ENCODE measurements around the gene VDR. TPM values are rescaled to one million over a fixed set of nuclear protein-coding genes. Genes with fewer than 3 reads are reported as not detected.

The VDR gene
- total and polyA plus RNA-seq, 2 donors (not counting 1 experiment from before 2014, with no cell fraction given), result 16.2 to 24.4 TPM

- H3K27ac ChIP-seq (ENCODE audit: insufficient read depth, low read length), result no peak overlapping the region
- H3K4me3 ChIP-seq (replicated peaks in 1 of 4; ENCODE audit: control extremely low read depth in 1 of 4, insufficient read depth in 1 of 4, low read depth in 3 of 4, low read length in 4 of 4), result no peak overlapping the region
- H2AFZ ChIP-seq (ENCODE audit: low read length), result no peak overlapping the region
- H3K27me3 ChIP-seq (ENCODE audit: control insufficient read depth, insufficient read depth, low read length), result no peaks in the 10 kb centered on the region
- no peak for DNase-seq (ENCODE audit: low read depth in 2 of 2)
- H3K9ac ChIP-seq (ENCODE audit: insufficient read depth, low read length), result no peak overlapping the region
- H3K4me2 ChIP-seq (ENCODE audit: extremely low read depth, insufficient read depth, low read length), result no peak overlapping the region
- peaks cover 10% of the 10 kb centered on the region for H3K36me3 ChIP-seq (ENCODE audit: control insufficient read depth, insufficient read depth, low read length)
- H3K4me1 ChIP-seq (ENCODE audit: control insufficient read depth, extremely low read depth, insufficient read depth, low read length), result no peaks in the 10 kb centered on the region
- no peaks in the 10 kb centered on the region for H3K9me3 ChIP-seq (ENCODE audit: control insufficient read depth, insufficient read depth, low read depth, low read length)
- H4K20me1 ChIP-seq (ENCODE audit: control insufficient read depth, extremely low read depth, insufficient read depth, low read length), result no peaks in the 10 kb centered on the region
- TF ChIP-seq CTCF (conservative IDR thresholded peaks at IDR 0.05 in 1 of 2, IDR thresholded peaks at IDR 0.05 in 1 of 2; ENCODE audit: low read depth in 1 of 2, low read length in 2 of 2) (no peak), EZH2 (IDR thresholded peaks at IDR 0.05; ENCODE audit: low read length, missing control alignments) (no peak)
- no peaks in the 10 kb centered on the region for H3K79me2 ChIP-seq (ENCODE audit: control insufficient read depth, insufficient read depth, low read length)
Observed at GRCh38 chr12:47854531-47854930, 50.3 kb downstream of the VDR start.

- Histone ChIP-seq H3K27ac (ENCODE audit: insufficient read depth, low read length) (no peak overlapping the region), H3K27me3 (ENCODE audit: control insufficient read depth, insufficient read depth, low read length) (no peaks in the 10 kb centered on the region), H3K79me2 (ENCODE audit: control insufficient read depth, insufficient read depth, low read length) (no peaks in the 10 kb centered on the region), H3K9ac (ENCODE audit: insufficient read depth, low read length) (no peak overlapping the region), H3K4me3 (replicated peaks in 1 of 4; ENCODE audit: control extremely low read depth in 1 of 4, insufficient read depth in 1 of 4, low read depth in 3 of 4, low read length in 4 of 4) (no peak overlapping the region), H2AFZ (ENCODE audit: low read length) (no peak overlapping the region), H4K20me1 (ENCODE audit: control insufficient read depth, extremely low read depth, insufficient read depth, low read length) (no peaks in the 10 kb centered on the region), H3K36me3 (ENCODE audit: control insufficient read depth, insufficient read depth, low read length) (peaks cover 7% of the 10 kb centered on the region), H3K4me2 (ENCODE audit: extremely low read depth, insufficient read depth, low read length) (no peak overlapping the region), H3K9me3 (ENCODE audit: control insufficient read depth, insufficient read depth, low read depth, low read length) (no peaks in the 10 kb centered on the region), H3K4me1 (ENCODE audit: control insufficient read depth, extremely low read depth, insufficient read depth, low read length) (no peaks in the 10 kb centered on the region)
- TF ChIP-seq CTCF (conservative IDR thresholded peaks at IDR 0.05 in 1 of 2, IDR thresholded peaks at IDR 0.05 in 1 of 2; ENCODE audit: low read depth in 1 of 2, low read length in 2 of 2), result no peak
- no peak for TF ChIP-seq EZH2 (IDR thresholded peaks at IDR 0.05; ENCODE audit: low read length, missing control alignments)
- no peak for DNase-seq (ENCODE audit: low read depth in 2 of 2)
Observed at GRCh38 chr12:47852096-47852571, 52.7 kb downstream of the VDR start.

- no peaks in the 10 kb centered on the region for H3K4me1 ChIP-seq (ENCODE audit: control insufficient read depth, extremely low read depth, insufficient read depth, low read length)
- H2AFZ ChIP-seq (ENCODE audit: low read length), result no peak overlapping the region
- no peak for DNase-seq (ENCODE audit: low read depth in 2 of 2)
- H3K4me3 ChIP-seq (replicated peaks in 1 of 4; ENCODE audit: control extremely low read depth in 1 of 4, insufficient read depth in 1 of 4, low read depth in 3 of 4, low read length in 4 of 4), result no peak overlapping the region
- no peak overlapping the region for H3K9ac ChIP-seq (ENCODE audit: insufficient read depth, low read length)
- no peaks in the 10 kb centered on the region for H3K79me2 ChIP-seq (ENCODE audit: control insufficient read depth, insufficient read depth, low read length)
- no peaks in the 10 kb centered on the region for H3K9me3 ChIP-seq (ENCODE audit: control insufficient read depth, insufficient read depth, low read depth, low read length)
- H3K36me3 ChIP-seq (ENCODE audit: control insufficient read depth, insufficient read depth, low read length), result peaks cover 9% of the 10 kb centered on the region
- H3K27ac ChIP-seq (ENCODE audit: insufficient read depth, low read length), result no peak overlapping the region
- TF ChIP-seq EZH2 (IDR thresholded peaks at IDR 0.05; ENCODE audit: low read length, missing control alignments) (no peak), CTCF (conservative IDR thresholded peaks at IDR 0.05 in 1 of 2, IDR thresholded peaks at IDR 0.05 in 1 of 2; ENCODE audit: low read depth in 1 of 2, low read length in 2 of 2) (no peak)
- H4K20me1 ChIP-seq (ENCODE audit: control insufficient read depth, extremely low read depth, insufficient read depth, low read length), result no peaks in the 10 kb centered on the region
- no peaks in the 10 kb centered on the region for H3K27me3 ChIP-seq (ENCODE audit: control insufficient read depth, insufficient read depth, low read length)
- no peak overlapping the region for H3K4me2 ChIP-seq (ENCODE audit: extremely low read depth, insufficient read depth, low read length)
Observed at GRCh38 chr12:47851303-47851952, 53.4 kb downstream of the VDR start.
